HepG2 (cell line): ENCODE results near the gene TRAIP. TPM values are rescaled to one million over a fixed set of nuclear protein-coding genes. Genes with fewer than 3 reads are reported as not detected.

Experiments used
- BORCS8-MEF2B ChIP-seq: sonication (generic); formaldehyde crosslinking; IDR thresholded peaks from 2 replicates; pipeline ENCODE4 v1.8.0; 2022; ENCODE audit warnings: mild to moderate bottlenecking, missing genetic modification reagents
- ETV6 ChIP-seq: sonication (generic); formaldehyde crosslinking; conservative IDR thresholded peaks from 2 replicates; pipeline ENCODE4 v1.4.0; 2020; ENCODE audit warnings: missing genetic modification reagents
- FOSL2 ChIP-seq: sonication (generic); formaldehyde crosslinking; IDR thresholded peaks from 2 replicates; pipeline ENCODE4 v1.4.0; 2020; ENCODE audit warnings: missing genetic modification reagents
- KLF13 ChIP-seq: sonication (generic); formaldehyde crosslinking; IDR thresholded peaks from 2 replicates; pipeline ENCODE4 v1.4.0; 2020; ENCODE audit warnings: mild to moderate bottlenecking, missing genetic modification reagents
- MIER2 ChIP-seq: IDR thresholded peaks from 2 replicates; pipeline ENCODE4 v1.6.1; 2016; ENCODE audit warnings: missing biosample characterization, missing genetic modification reagents
- MYC ChIP-seq: sonication (generic); formaldehyde crosslinking; IDR thresholded peaks from 2 replicates; pipeline ENCODE4 v1.9.0; 2021; ENCODE audit warnings: missing genetic modification reagents, borderline replicate concordance
- NR2F6 ChIP-seq, 2 experiments: IDR thresholded peaks; 2 replicates each; pipeline ENCODE4 v1.6.1; 2016; ENCODE audit warnings: antibody characterized with exemption in 1 of 2, mild to moderate bottlenecking in 1 of 2
- ZBTB38 ChIP-seq: sonication (generic); formaldehyde crosslinking; IDR thresholded peaks from 2 replicates; pipeline ENCODE4 v1.5.1; 2020; ENCODE audit warnings: mild to moderate bottlenecking, missing genetic modification reagents
- ZNF230 ChIP-seq: sonication (generic); formaldehyde crosslinking; IDR thresholded peaks from 2 replicates; pipeline ENCODE4 v1.4.0; 2020; ENCODE audit warnings: mild to moderate bottlenecking, missing genetic modification reagents
- ZNF331 ChIP-seq: sonication (generic); formaldehyde crosslinking; IDR thresholded peaks from 2 replicates; pipeline ENCODE4 v1.4.0; 2020; ENCODE audit warnings: missing genetic modification reagents
- ZNF354B ChIP-seq: sonication (generic); formaldehyde crosslinking; IDR thresholded peaks from 2 replicates; pipeline ENCODE4 v1.8.0; 2022; ENCODE audit warnings: mild to moderate bottlenecking, missing genetic modification reagents
- ZNF644 ChIP-seq: IDR thresholded peaks from 2 replicates; pipeline ENCODE4 v1.6.1; 2016; ENCODE audit warnings: low read depth
- ZZZ3 ChIP-seq: sonication (generic); formaldehyde crosslinking; IDR thresholded peaks from 2 replicates; pipeline ENCODE4 v1.4.0; 2020; ENCODE audit warnings: missing genetic modification reagents, mild to moderate bottlenecking, borderline replicate concordance
- polyA plus RNA-seq, 8 experiments: library from polyadenylated mRNA; depleted of rRNA in 3 of 8; stranded (reverse) in 7 of 8; unstranded in 1 of 8; fragments of >200 nt; fragmentation: Illumina TruSeq in 4 of 8; extraction: Trizol in 4 of 8; gene quantifications; 2 replicates each; pipeline versions ENCODE4 v1.2.1 to v1.2.3, GENCODE V29; 2011 to 2016; ENCODE audit warnings: low read depth in 4 of 8, missing spikeins in 1 of 8, mixed read lengths in 1 of 8; ENCODE audit not compliant: insufficient read depth in 1 of 8
- total RNA-seq, 5 experiments: library from RNA; depleted of rRNA; stranded (reverse); fragments of >200 nt; fragmentation: Illumina TruSeq; extraction: Trizol; gene quantifications; 2 replicates each; pipeline ENCODE4 v1.2.3, GENCODE V29; 2016; ENCODE audit warnings: low read depth in 1 of 5
- TF ChIP-seq, protein P1 (sequence below): sonication (generic); formaldehyde crosslinking; IDR thresholded peaks from 2 replicates; pipeline ENCODE4; 2020; ENCODE audit warnings: missing genetic modification reagents, mild to moderate bottlenecking, borderline replicate concordance
- TF ChIP-seq, protein P2 (sequence below): IDR thresholded peaks from 2 replicates; pipeline ENCODE4 v1.6.1; 2016; ENCODE audit warnings: mild to moderate bottlenecking
- TF ChIP-seq, protein P3 (sequence below): sonication (generic); formaldehyde crosslinking; IDR thresholded peaks from 2 replicates; pipeline ENCODE4 v1.4.0; 2020; ENCODE audit warnings: missing genetic modification reagents, mild to moderate bottlenecking, borderline replicate concordance
- TF ChIP-seq, protein P4 (sequence below): sonication (generic); formaldehyde crosslinking; conservative IDR thresholded peaks from 2 replicates; pipeline ENCODE4 v1.4.0; 2020; ENCODE audit warnings: mild to moderate bottlenecking, missing genetic modification reagents, moderate library complexity

The TRAIP gene
- total and polyA plus RNA-seq, 2 of the 13 experiments (the other 11 are each of a cell fraction or from before 2014, with no cell fraction given) = 13.9 to 23.9 TPM

DNA sequence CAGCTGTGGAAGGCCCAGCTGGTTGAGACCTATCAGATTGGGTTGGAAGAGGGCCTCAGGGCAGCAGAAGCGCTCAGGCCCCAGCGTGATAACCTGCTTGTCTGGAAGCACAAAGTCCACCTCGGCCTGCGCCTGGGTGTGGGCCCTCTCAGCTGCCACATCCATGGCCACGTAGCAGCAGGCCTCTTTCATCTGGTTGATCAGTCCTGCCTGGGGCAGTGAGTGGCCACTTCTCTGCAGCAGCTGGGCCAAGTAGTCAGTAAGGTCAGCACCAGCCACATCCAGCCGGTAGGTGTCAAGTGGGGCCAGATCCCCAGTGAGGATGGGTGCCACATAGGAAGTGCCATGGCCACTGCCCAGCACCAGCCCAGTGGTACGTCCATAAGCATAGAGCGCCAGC lies 17.3 kb upstream of the TRAIP start (continued):
- TF ChIP-seq, protein P1, sequence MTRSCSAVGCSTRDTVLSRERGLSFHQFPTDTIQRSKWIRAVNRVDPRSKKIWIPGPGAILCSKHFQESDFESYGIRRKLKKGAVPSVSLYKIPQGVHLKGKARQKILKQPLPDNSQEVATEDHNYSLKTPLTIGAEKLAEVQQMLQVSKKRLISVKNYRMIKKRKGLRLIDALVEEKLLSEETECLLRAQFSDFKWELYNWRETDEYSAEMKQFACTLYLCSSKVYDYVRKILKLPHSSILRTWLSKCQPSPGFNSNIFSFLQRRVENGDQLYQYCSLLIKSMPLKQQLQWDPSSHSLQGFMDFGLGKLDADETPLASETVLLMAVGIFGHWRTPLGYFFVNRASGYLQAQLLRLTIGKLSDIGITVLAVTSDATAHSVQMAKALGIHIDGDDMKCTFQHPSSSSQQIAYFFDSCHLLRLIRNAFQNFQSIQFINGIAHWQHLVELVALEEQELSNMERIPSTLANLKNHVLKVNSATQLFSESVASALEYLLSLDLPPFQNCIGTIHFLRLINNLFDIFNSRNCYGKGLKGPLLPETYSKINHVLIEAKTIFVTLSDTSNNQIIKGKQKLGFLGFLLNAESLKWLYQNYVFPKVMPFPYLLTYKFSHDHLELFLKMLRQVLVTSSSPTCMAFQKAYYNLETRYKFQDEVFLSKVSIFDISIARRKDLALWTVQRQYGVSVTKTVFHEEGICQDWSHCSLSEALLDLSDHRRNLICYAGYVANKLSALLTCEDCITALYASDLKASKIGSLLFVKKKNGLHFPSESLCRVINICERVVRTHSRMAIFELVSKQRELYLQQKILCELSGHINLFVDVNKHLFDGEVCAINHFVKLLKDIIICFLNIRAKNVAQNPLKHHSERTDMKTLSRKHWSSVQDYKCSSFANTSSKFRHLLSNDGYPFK = peak; percentile 48; the same call in 1 of the 2 replicates
- TF ChIP-seq NR2F6 (IDR thresholded peaks at IDR 0.05) = no peak
- TF ChIP-seq NR2F6 (CRISPR knock-in tag; IDR thresholded peaks at IDR 0.05) = peak; percentile 58; the same call in 1 of the 2 replicates
- TF ChIP-seq ZZZ3 = no peak; the same call in 1 of the 2 replicates
- TF ChIP-seq, protein P2, sequence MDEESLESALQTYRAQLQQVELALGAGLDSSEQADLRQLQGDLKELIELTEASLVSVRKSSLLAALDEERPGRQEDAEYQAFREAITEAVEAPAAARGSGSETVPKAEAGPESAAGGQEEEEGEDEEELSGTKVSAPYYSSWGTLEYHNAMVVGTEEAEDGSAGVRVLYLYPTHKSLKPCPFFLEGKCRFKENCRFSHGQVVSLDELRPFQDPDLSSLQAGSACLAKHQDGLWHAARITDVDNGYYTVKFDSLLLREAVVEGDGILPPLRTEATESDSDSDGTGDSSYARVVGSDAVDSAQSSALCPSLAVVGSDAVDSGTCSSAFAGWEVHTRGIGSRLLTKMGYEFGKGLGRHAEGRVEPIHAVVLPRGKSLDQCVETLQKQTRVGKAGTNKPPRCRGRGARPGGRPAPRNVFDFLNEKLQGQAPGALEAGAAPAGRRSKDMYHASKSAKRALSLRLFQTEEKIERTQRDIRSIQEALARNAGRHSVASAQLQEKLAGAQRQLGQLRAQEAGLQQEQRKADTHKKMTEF (CRISPR knock-in tag) = peak; percentile 62
- TF ChIP-seq ZNF644 (CRISPR knock-in tag) = peak; percentile 64; the same call in 1 of the 2 replicates
- no peak; the same call in 1 of the 2 replicates for TF ChIP-seq ZBTB38 (CRISPR knock-in tag)
- TF ChIP-seq ZNF354B (CRISPR knock-in tag) = 0 out of 2 replicates have a peak, but pooled peaks have one; percentile 46
- TF ChIP-seq, protein P3, sequence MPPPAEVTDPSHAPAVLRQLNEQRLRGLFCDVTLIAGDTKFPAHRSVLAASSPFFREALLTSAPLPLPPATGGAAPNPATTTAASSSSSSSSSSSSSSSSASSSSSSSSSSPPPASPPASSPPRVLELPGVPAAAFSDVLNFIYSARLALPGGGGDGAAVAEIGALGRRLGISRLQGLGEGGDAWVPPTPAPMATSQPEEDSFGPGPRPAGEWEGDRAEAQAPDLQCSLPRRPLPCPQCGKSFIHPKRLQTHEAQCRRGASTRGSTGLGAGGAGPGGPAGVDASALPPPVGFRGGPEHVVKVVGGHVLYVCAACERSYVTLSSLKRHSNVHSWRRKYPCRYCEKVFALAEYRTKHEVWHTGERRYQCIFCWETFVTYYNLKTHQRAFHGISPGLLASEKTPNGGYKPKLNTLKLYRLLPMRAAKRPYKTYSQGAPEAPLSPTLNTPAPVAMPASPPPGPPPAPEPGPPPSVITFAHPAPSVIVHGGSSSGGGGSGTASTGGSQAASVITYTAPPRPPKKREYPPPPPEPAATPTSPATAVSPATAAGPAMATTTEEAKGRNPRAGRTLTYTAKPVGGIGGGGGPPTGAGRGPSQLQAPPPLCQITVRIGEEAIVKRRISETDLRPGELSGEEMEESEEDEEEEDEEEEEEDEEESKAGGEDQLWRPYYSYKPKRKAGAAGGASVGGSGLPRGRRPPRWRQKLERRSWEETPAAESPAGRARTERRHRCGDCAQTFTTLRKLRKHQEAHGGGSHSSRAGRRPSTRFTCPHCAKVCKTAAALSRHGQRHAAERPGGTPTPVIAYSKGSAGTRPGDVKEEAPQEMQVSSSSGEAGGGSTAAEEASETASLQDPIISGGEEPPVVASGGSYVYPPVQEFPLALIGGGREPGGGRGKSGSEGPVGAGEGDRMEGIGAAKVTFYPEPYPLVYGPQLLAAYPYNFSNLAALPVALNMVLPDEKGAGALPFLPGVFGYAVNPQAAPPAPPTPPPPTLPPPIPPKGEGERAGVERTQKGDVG (CRISPR knock-in tag) = peak; percentile 65; the same call in 1 of the 2 replicates
- peak; percentile 57; the same call in 1 of the 2 replicates for TF ChIP-seq BORCS8-MEF2B (CRISPR knock-in tag)
- TF ChIP-seq, protein P4, sequence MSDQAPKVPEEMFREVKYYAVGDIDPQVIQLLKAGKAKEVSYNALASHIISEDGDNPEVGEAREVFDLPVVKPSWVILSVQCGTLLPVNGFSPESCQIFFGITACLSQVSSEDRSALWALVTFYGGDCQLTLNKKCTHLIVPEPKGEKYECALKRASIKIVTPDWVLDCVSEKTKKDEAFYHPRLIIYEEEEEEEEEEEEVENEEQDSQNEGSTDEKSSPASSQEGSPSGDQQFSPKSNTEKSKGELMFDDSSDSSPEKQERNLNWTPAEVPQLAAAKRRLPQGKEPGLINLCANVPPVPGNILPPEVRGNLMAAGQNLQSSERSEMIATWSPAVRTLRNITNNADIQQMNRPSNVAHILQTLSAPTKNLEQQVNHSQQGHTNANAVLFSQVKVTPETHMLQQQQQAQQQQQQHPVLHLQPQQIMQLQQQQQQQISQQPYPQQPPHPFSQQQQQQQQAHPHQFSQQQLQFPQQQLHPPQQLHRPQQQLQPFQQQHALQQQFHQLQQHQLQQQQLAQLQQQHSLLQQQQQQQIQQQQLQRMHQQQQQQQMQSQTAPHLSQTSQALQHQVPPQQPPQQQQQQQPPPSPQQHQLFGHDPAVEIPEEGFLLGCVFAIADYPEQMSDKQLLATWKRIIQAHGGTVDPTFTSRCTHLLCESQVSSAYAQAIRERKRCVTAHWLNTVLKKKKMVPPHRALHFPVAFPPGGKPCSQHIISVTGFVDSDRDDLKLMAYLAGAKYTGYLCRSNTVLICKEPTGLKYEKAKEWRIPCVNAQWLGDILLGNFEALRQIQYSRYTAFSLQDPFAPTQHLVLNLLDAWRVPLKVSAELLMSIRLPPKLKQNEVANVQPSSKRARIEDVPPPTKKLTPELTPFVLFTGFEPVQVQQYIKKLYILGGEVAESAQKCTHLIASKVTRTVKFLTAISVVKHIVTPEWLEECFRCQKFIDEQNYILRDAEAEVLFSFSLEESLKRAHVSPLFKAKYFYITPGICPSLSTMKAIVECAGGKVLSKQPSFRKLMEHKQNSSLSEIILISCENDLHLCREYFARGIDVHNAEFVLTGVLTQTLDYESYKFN = peak; percentile 82
- peak; percentile 74; the same call in 1 of the 2 replicates for TF ChIP-seq ZNF331 (CRISPR knock-in tag)
- TF ChIP-seq ZNF230 (CRISPR knock-in tag) = peak; percentile 2; the same call in 1 of the 2 replicates
- TF ChIP-seq ETV6 (CRISPR knock-in tag) = 0 out of 2 replicates have a peak, but pooled peaks have one; percentile 13
- peak; percentile 88 for TF ChIP-seq MIER2 (CRISPR knock-in tag)
- no peak for TF ChIP-seq FOSL2 (CRISPR knock-in tag)
- TF ChIP-seq KLF13 (CRISPR knock-in tag) = no peak
- peak; percentile 63; the same call in 1 of the 2 replicates for TF ChIP-seq MYC
